OCI-LY7 (cell line): ENCODE results near the gene SLC9A9. TPM values are rescaled to one million over a fixed set of nuclear protein-coding genes. Genes with fewer than 3 reads are reported as not detected.

Source experiments
- BruUV-seq: library from RNA; stranded (reverse); fragments of 400-500 nt; replicated peaks from 2 replicates; lab custom pipeline; 2021; lab: Mats Ljungman, UMichigan
- CTCF ChIA-PET: fragments of 300-600 bp; sonication (Branson Sonifier 250); formaldehyde crosslinking; loops from one replicate; lab custom pipeline; 2022; ENCODE audit warnings: antibody characterized with exemption; ENCODE audit not compliant: unreplicated experiment; lab: Charles Lee
- POLR2A ChIA-PET: fragments of 300-600 bp; sonication (Branson Sonifier 250); formaldehyde crosslinking; loops from one replicate; lab custom pipeline; 2022; ENCODE audit warnings: antibody characterized with exemption; lab: Charles Lee
- DNase-seq: peaks from one replicate; pipeline ENCODE4 v3.0.0-alpha.2; 2015; ENCODE audit warnings: low spot score
- H2AFZ ChIP-seq: fragments of 200-600 bp; sonication (generic), shearing (Covaris generic); 2 replicates; pipeline ENCODE4 v1.6.1; 2014; ENCODE audit warnings: mild to moderate bottlenecking, antibody characterized with exemption, low read length, moderate library complexity
- H3K27ac ChIP-seq: fragments of 200-600 bp; sonication (generic); 2 replicates; pipeline ENCODE4 v1.5.1; 2014; ENCODE audit warnings: mixed run types, low read depth, mild to moderate bottlenecking, moderate library complexity, low read length, inconsistent platforms; ENCODE audit not compliant: poor library complexity, severe bottlenecking
- H3K36me3 ChIP-seq: fragments of 200-600 bp; sonication (generic); 2 replicates; pipeline ENCODE4 v1.6.1; 2014; ENCODE audit warnings: mild to moderate bottlenecking, antibody characterized with exemption, low read length, moderate library complexity, mixed read lengths; ENCODE audit not compliant: insufficient read depth
- H3K4me1 ChIP-seq: fragments of 200-600 bp; sonication (generic); 2 replicates; pipeline ENCODE4 v1.5.1; 2014; ENCODE audit warnings: mild to moderate bottlenecking, low read length; ENCODE audit not compliant: insufficient read depth, poor library complexity, severe bottlenecking
- H3K4me2 ChIP-seq: fragments of 200-600 bp; sonication (generic); 2 replicates; pipeline ENCODE4 v1.6.1; 2014; ENCODE audit warnings: mild to moderate bottlenecking, low read length
- H3K4me3 ChIP-seq: fragments of 200-600 bp; sonication (generic); 2 replicates; pipeline ENCODE4 v1.5.1; 2014; ENCODE audit warnings: mild to moderate bottlenecking, low read depth, low read length; ENCODE audit not compliant: poor library complexity, severe bottlenecking
- H3K79me2 ChIP-seq: fragments of 200-600 bp; sonication (generic); 2 replicates; pipeline ENCODE4 v1.6.1; 2016; ENCODE audit warnings: low read depth, mild to moderate bottlenecking, low read length, moderate library complexity, mixed read lengths; ENCODE audit not compliant: insufficient read depth
- H3K9me2 ChIP-seq: fragments of 200-600 bp; sonication (generic); 2 replicates; pipeline ENCODE4 v1.6.1; 2016; ENCODE audit warnings: mild to moderate bottlenecking, low read length, mixed read lengths; ENCODE audit not compliant: insufficient read depth
- H3K9me3 ChIP-seq: fragments of 200-600 bp; sonication (generic); 2 replicates; pipeline ENCODE4 v1.6.1; 2014; ENCODE audit warnings: mild to moderate bottlenecking, mixed run types, low read length, mixed read lengths
- H4K20me1 ChIP-seq: fragments of 200-600 bp; sonication (generic); 2 replicates; pipeline ENCODE4 v1.6.1; 2014; ENCODE audit warnings: mild to moderate bottlenecking, antibody characterized with exemption, low read length, moderate library complexity, mixed read lengths; ENCODE audit not compliant: insufficient read depth
- EZH2phosphoT487 ChIP-seq: fragments of 200-600 bp; sonication (generic); IDR thresholded peaks from 2 replicates; pipeline ENCODE4 v1.6.1; 2018; ENCODE audit warnings: low read depth, borderline replicate concordance, mild to moderate bottlenecking, mixed run types, antibody characterized with exemption, low read length, moderate library complexity, mixed read lengths
- intact Hi-C: fragments of 100-400 bp; cut with micrococcal nuclease; formaldehyde crosslinking; loops from one replicate; pipeline ENCODE4 v1.10.0; 2022; ENCODE audit not compliant: unreplicated experiment
- total RNA-seq, 2 experiments: library from RNA; depleted of rRNA in 1 of 2; stranded (reverse); fragments of >200 nt in 1 of 2; shearing (Covaris generic) in 1 of 2; gene quantifications; 2 replicates each; pipeline ENCODE4 v1.2.3, GENCODE V29; 2014 to 2022
- TF ChIP-seq, protein P1 (sequence below): fragments of 200-600 bp; sonication (generic); conservative IDR thresholded peaks from 2 replicates; pipeline ENCODE4 v1.5.1; 2014; ENCODE audit warnings: mild to moderate bottlenecking, antibody characterized with exemption, low read length, moderate library complexity, mixed read lengths

Gene SLC9A9
- total RNA-seq, 2 experiments from 2014 or later: 9.3 to 14.8 TPM

DNA sequence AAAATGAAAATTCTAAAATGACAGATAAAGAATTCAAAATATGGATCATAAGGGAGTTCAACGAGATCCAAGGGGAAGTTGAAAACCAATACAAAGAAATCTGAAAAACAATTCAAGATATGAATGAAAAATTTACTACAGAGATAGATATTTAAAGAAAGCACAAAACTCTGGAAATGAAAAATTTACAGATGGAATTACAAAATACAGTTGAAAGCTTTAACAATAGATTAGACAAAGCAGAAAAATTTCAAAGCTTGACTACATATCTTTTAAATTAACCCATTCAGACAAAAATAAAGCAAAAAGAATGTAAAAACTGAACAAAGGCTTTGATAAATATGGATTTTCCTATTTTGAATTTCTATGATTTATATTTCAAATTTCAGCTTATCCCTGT is 211.1 kb downstream of the SLC9A9 start:
- no TSS peak for BruUV-seq
- H2AFZ ChIP-seq: no peak overlapping the region
- CTCF ChIA-PET: no interaction called here
- H3K9me3 ChIP-seq: peaks cover 18% of the 10 kb centered on the region
- no peaks in the 10 kb centered on the region for H3K79me2 ChIP-seq
- TF ChIP-seq, protein P1, sequence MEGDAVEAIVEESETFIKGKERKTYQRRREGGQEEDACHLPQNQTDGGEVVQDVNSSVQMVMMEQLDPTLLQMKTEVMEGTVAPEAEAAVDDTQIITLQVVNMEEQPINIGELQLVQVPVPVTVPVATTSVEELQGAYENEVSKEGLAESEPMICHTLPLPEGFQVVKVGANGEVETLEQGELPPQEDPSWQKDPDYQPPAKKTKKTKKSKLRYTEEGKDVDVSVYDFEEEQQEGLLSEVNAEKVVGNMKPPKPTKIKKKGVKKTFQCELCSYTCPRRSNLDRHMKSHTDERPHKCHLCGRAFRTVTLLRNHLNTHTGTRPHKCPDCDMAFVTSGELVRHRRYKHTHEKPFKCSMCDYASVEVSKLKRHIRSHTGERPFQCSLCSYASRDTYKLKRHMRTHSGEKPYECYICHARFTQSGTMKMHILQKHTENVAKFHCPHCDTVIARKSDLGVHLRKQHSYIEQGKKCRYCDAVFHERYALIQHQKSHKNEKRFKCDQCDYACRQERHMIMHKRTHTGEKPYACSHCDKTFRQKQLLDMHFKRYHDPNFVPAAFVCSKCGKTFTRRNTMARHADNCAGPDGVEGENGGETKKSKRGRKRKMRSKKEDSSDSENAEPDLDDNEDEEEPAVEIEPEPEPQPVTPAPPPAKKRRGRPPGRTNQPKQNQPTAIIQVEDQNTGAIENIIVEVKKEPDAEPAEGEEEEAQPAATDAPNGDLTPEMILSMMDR: no peak
- no peak for TF ChIP-seq EZH2phosphoT487
- peak; percentile 6 for DNase-seq
- no peaks in the 10 kb centered on the region for H3K9me2 ChIP-seq
- POLR2A ChIA-PET: interaction anchor here (0.5 kb wide), 1 partner anchor 51 kb away, joined by 3 read pairs; no protein-coding TSS in a partner anchor
- no peak overlapping the region for H3K4me2 ChIP-seq
- H3K36me3 ChIP-seq: no peaks in the 10 kb centered on the region
- no peak overlapping the region for H3K27ac ChIP-seq
- H3K4me3 ChIP-seq: no peak overlapping the region
- H3K4me1 ChIP-seq: no peaks in the 10 kb centered on the region
- intact Hi-C loops: no loop called here
- H4K20me1 ChIP-seq: no peaks in the 10 kb centered on the region

DNA sequence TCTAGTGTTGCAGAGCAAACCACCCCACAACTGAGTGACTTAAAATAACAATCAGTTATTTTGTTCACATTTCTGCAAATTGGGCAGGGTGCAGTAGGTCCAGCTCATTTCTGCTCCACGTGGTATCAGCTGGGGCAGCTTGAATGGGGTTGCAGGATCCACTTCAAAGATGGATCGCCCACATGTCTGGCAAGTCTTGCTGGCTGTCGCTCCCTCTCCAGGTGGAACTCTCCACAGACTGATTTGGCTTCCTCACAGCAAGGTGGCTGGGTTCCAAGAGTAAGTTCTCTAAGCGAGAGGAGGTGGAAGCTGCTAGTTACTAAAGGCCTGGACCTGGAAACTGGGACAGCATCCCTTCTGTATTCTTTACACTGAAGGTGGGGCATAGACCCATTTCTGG is 213.3 kb downstream of the SLC9A9 start:
- Histone ChIP-seq H3K27ac (no peak overlapping the region), H3K4me1 (no peaks in the 10 kb centered on the region), H3K9me2 (no peaks in the 10 kb centered on the region), H3K36me3 (no peaks in the 10 kb centered on the region), H3K4me2 (no peak overlapping the region), H3K79me2 (no peaks in the 10 kb centered on the region), H2AFZ (no peak overlapping the region), H3K9me3 (peaks cover 18% of the 10 kb centered on the region), H3K4me3 (no peak overlapping the region), H4K20me1 (no peaks in the 10 kb centered on the region)
- no peak for TF ChIP-seq EZH2phosphoT487
- TF ChIP-seq, protein P1: no peak
- intact Hi-C loops: no loop called here
- ChIA-PET POLR2A (no interaction called here), CTCF (no interaction called here)
- DNase-seq: no peak
- no TSS peak for BruUV-seq

DNA sequence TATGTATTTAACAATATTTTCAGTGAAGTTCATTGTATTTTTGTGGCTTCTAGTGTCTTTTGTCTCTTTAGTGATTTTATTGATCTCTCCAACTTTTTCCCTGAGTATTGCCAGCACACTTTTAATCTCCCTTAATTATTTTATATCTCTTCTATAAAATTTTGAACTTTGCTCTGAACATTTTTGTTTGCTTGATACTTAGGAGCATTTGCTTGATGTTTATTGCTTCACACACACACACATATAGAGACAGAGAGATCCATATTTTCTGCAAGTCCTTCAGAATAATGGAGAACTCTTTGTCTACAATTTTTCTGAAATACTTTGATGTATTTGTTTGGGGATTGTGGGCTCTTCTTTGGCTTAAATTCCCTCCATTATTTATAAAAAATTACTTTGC is 213.8 kb downstream of the SLC9A9 start:
- H3K79me2 ChIP-seq: no peaks in the 10 kb centered on the region
- intact Hi-C loops: no loop called here
- CTCF ChIA-PET: no interaction called here
- no peaks in the 10 kb centered on the region for H3K4me1 ChIP-seq
- H3K36me3 ChIP-seq: no peaks in the 10 kb centered on the region
- BruUV-seq: no TSS peak
- H3K4me2 ChIP-seq: no peak overlapping the region
- no peak overlapping the region for H2AFZ ChIP-seq
- H3K27ac ChIP-seq: no peak overlapping the region
- H3K4me3 ChIP-seq: no peak overlapping the region
- POLR2A ChIA-PET: no interaction called here
- no peak for DNase-seq
- no peaks in the 10 kb centered on the region for H3K9me2 ChIP-seq
- H4K20me1 ChIP-seq: no peaks in the 10 kb centered on the region
- peaks cover 18% of the 10 kb centered on the region for H3K9me3 ChIP-seq
- TF ChIP-seq, protein P1: no peak
- TF ChIP-seq EZH2phosphoT487: no peak
